OCI-LY1 (cell line): ENCODE measurements around the gene RYR1.

Experiments
- H2AFZ ChIP-seq: fragments of 200-600 bp; sonication (generic), shearing (Covaris generic); 2 replicates; pipeline ENCODE4 v1.6.0; 2014; ENCODE audit warnings: antibody characterized with exemption, mild to moderate bottlenecking, low read length
- H3F3A ChIP-seq: fragments of 200-600 bp; sonication (generic), shearing (Covaris generic); 2 replicates; pipeline ENCODE4 v1.6.0; 2014; ENCODE audit warnings: mild to moderate bottlenecking, antibody characterized with exemption, low read length, moderate library complexity; ENCODE audit not compliant: insufficient read depth
- H3K27ac ChIP-seq: fragments of 200-600 bp; sonication (generic); 2 replicates; pipeline ENCODE4 v1.5.1; 2014; ENCODE audit warnings: low read length, mixed run types, mild to moderate bottlenecking, low read depth; ENCODE audit not compliant: poor library complexity, severe bottlenecking
- H3K27me3 ChIP-seq: fragments of 200-600 bp; sonication (generic); 2 replicates; pipeline ENCODE4 v1.6.0; 2014; ENCODE audit warnings: antibody characterized with exemption, mild to moderate bottlenecking, low read length, moderate library complexity; ENCODE audit not compliant: insufficient read depth
- H3K36me3 ChIP-seq: fragments of 200-600 bp; sonication (generic); 2 replicates; pipeline ENCODE4 v1.6.1; 2014; ENCODE audit warnings: mild to moderate bottlenecking, antibody characterized with exemption, low read length, moderate library complexity, mixed read lengths; ENCODE audit not compliant: insufficient read depth
- H3K4me1 ChIP-seq: fragments of 200-600 bp; sonication (generic); 2 replicates; pipeline ENCODE4 v1.5.1; 2014; ENCODE audit warnings: mild to moderate bottlenecking, low read length, moderate library complexity; ENCODE audit not compliant: insufficient read depth, severe bottlenecking
- H3K4me2 ChIP-seq: fragments of 200-600 bp; sonication (generic), shearing (Covaris generic); 2 replicates; pipeline ENCODE4 v1.6.1; 2014; ENCODE audit warnings: low read length
- H3K4me3 ChIP-seq: fragments of 200-600 bp; sonication (generic); 2 replicates; pipeline ENCODE4 v1.5.1; 2014; ENCODE audit warnings: low read length, low read depth, mild to moderate bottlenecking, mixed read lengths; ENCODE audit not compliant: poor library complexity, severe bottlenecking
- H3K79me2 ChIP-seq: fragments of 200-600 bp; shearing (Covaris generic); 2 replicates; pipeline ENCODE4 v1.6.1; 2016; ENCODE audit warnings: mixed run types, low read length, mixed read lengths; ENCODE audit not compliant: insufficient read depth
- H3K9ac ChIP-seq: fragments of 200-600 bp; sonication (generic), shearing (Covaris generic); 2 replicates; pipeline ENCODE4 v1.6.1; 2014; ENCODE audit warnings: mild to moderate bottlenecking, low read length, mixed read lengths
- H3K9me2 ChIP-seq: fragments of 200-600 bp; sonication (generic), shearing (Covaris generic); 2 replicates; pipeline ENCODE4 v1.6.1; 2014; ENCODE audit warnings: low read depth, mild to moderate bottlenecking, low read length, mixed read lengths
- H3K9me3 ChIP-seq: fragments of 200-600 bp; shearing (Covaris generic); 2 replicates; pipeline ENCODE4 v1.6.1; 2014; ENCODE audit warnings: low read length, mixed read lengths
- H4K20me1 ChIP-seq: fragments of 200-600 bp; sonication (generic), shearing (Covaris generic); 2 replicates; pipeline ENCODE4 v1.6.0; 2016; ENCODE audit warnings: mild to moderate bottlenecking, low read length; ENCODE audit not compliant: insufficient read depth
- EZH2 ChIP-seq: fragments of 200-600 bp; sonication (generic), shearing (Covaris generic); IDR thresholded peaks from 2 replicates; pipeline ENCODE4 v1.8.0; 2017; ENCODE audit warnings: borderline replicate concordance, mixed run types, mild to moderate bottlenecking, antibody characterized with exemption, low read length, moderate library complexity, mixed read lengths
- TF ChIP-seq, protein P1 (sequence below): fragments of 200-600 bp; sonication (generic), shearing (Covaris generic); IDR thresholded peaks from 2 replicates; pipeline ENCODE4 v1.5.1; 2017; ENCODE audit warnings: mild to moderate bottlenecking, antibody characterized with exemption, low read length, moderate library complexity, mixed read lengths

Gene RYR1

DNA sequence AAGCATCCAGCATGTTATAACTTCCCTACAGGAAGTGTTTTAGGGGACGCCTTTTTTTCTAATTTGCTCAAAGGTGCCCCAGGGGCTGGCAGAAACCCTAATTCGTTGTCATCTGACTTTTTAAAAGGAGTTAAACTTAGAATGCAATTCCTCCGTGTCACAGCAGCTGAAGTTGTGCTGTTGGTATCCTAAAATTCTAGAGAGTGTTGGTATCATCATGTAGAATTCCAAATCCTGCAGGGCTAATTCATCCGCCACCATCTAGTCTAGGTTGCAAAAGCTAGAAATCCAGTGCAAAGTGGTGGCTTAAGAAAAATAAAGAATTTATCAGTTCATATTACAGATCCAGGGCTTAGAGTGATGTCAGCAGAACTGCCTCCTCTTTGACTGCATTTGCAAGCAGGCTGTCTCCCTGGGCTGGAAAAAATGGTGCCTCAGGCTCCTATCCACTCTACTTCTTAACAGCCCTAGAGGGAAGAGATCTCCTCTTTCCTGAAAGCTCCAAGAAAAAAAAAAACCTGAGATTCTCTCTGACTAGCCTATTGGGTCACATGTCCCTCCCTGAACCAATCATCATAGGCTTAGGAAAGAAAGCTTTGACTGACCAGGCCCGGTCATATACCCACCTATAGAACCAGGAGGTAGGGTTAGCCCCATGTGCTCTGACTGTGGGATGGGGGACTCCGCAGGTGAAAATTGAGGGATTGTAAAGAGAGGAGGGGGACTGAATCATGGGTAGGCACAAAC is 111.3 kb downstream of the RYR1 start:
- Histone ChIP-seq H3K36me3 (no peaks in the 10 kb centered on the region), H3K9me2 (no peaks in the 10 kb centered on the region), H2AFZ (peak overlapping the region; percentile 98), H3K27me3 (no peaks in the 10 kb centered on the region), H3K4me2 (peak overlapping the region; percentile 36), H3K9me3 (no peaks in the 10 kb centered on the region), H3K4me1 (peaks cover 16% of the 10 kb centered on the region), H3F3A (no peaks in the 10 kb centered on the region), H3K27ac (no peak overlapping the region), H3K4me3 (no peak overlapping the region), H4K20me1 (no peaks in the 10 kb centered on the region), H3K9ac (peak overlapping the region; percentile 34; the same call in 1 of the 2 replicates), H3K79me2 (no peaks in the 10 kb centered on the region)
- TF ChIP-seq, protein P1, sequence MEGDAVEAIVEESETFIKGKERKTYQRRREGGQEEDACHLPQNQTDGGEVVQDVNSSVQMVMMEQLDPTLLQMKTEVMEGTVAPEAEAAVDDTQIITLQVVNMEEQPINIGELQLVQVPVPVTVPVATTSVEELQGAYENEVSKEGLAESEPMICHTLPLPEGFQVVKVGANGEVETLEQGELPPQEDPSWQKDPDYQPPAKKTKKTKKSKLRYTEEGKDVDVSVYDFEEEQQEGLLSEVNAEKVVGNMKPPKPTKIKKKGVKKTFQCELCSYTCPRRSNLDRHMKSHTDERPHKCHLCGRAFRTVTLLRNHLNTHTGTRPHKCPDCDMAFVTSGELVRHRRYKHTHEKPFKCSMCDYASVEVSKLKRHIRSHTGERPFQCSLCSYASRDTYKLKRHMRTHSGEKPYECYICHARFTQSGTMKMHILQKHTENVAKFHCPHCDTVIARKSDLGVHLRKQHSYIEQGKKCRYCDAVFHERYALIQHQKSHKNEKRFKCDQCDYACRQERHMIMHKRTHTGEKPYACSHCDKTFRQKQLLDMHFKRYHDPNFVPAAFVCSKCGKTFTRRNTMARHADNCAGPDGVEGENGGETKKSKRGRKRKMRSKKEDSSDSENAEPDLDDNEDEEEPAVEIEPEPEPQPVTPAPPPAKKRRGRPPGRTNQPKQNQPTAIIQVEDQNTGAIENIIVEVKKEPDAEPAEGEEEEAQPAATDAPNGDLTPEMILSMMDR: peak; percentile 71
- no peak for TF ChIP-seq EZH2

DNA sequence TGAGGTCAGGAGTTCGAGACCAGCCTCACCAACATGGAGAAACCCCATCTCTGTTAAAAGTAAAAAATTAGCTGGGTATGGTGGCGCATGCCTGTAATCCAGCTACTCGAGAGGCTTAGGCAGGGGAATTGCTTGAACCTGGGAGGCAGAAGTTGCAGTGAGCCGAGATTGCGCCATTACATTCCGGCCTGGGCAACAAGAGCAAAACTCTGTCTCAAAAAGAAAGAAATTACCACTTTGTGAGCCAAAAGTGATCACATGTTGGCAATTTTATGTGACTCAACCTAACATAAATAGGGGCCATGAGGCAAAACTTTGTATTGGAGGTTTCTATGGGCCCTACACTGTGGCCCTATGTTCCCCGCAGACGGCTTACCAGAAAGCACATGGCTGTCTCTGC is 112.1 kb downstream of the RYR1 start:
- H3K4me2 ChIP-seq: no peak overlapping the region
- no peaks in the 10 kb centered on the region for H4K20me1 ChIP-seq
- H3K4me3 ChIP-seq: no peak overlapping the region
- no peak overlapping the region for H3K9ac ChIP-seq
- H2AFZ ChIP-seq: no peak overlapping the region
- H3K79me2 ChIP-seq: no peaks in the 10 kb centered on the region
- H3K36me3 ChIP-seq: no peaks in the 10 kb centered on the region
- TF ChIP-seq EZH2: no peak
- TF ChIP-seq, protein P1: no peak
- H3F3A ChIP-seq: no peaks in the 10 kb centered on the region
- H3K9me2 ChIP-seq: no peaks in the 10 kb centered on the region
- H3K4me1 ChIP-seq: peaks cover 16% of the 10 kb centered on the region
- no peaks in the 10 kb centered on the region for H3K27me3 ChIP-seq
- H3K27ac ChIP-seq: no peak overlapping the region
- H3K9me3 ChIP-seq: no peaks in the 10 kb centered on the region

GRCh38 chr19:38547421-38547820 is 113.9 kb downstream of the RYR1 start:
- H3K27me3 ChIP-seq: peaks cover 3% of the 10 kb centered on the region; the same call in 1 of the 2 replicates
- H2AFZ ChIP-seq: no peak overlapping the region
- no peaks in the 10 kb centered on the region for H4K20me1 ChIP-seq
- H3K9ac ChIP-seq: no peak overlapping the region
- H3F3A ChIP-seq: no peaks in the 10 kb centered on the region
- no peak overlapping the region for H3K4me3 ChIP-seq
- H3K9me2 ChIP-seq: no peaks in the 10 kb centered on the region
- H3K36me3 ChIP-seq: no peaks in the 10 kb centered on the region
- no peaks in the 10 kb centered on the region for H3K79me2 ChIP-seq
- H3K4me2 ChIP-seq: no peak overlapping the region
- TF ChIP-seq, protein P1: no peak
- no peak for TF ChIP-seq EZH2
- H3K27ac ChIP-seq: no peak overlapping the region
- H3K9me3 ChIP-seq: no peaks in the 10 kb centered on the region
- H3K4me1 ChIP-seq: peaks cover 16% of the 10 kb centered on the region
